NCI-H1436 (cell line): ENCODE measurements around the gene ZNF268.

Source experiments
- DNase-seq: peaks from one replicate; lab custom pipeline; 2025; lab: John Stamatoyannopoulos, UW

The ZNF268 gene

GRCh38 chr12:133181238-133181959 lies at the start of gene ZNF268:
Gene ZNF268, plus strand, starts transcription at chr12:133181495. Its CDS starts 503 bp downstream, at chr12:133181998.
- DNase-seq = peak; percentile 94

- DNase-seq = no peak
Observed at GRCh38 chr12:133135747-133136146, 45.5 kb upstream of the ZNF268 start.

GRCh38 chr12:133145981-133146380 lies 35.3 kb upstream of the ZNF268 start:
- DNase-seq = no peak

- no peak for DNase-seq
Observed at GRCh38 chr12:133156125-133156690, 25.1 kb upstream of the ZNF268 start.

- no peak for DNase-seq
Observed at GRCh38 chr12:133165776-133166175, 15.5 kb upstream of the ZNF268 start.

GRCh38 chr12:133172491-133172890 lies 8.8 kb upstream of the ZNF268 start:
- no peak for DNase-seq

- no peak for DNase-seq
Observed at GRCh38 chr12:133174901-133175300, 6.4 kb upstream of the ZNF268 start.

- DNase-seq = no peak
Observed at GRCh38 chr12:133180669-133181068, 626 bp upstream of the ZNF268 start.

GRCh38 chr12:133190176-133190575 lies 8.9 kb downstream of the ZNF268 start:
- DNase-seq = no peak

- DNase-seq = no peak
Observed at GRCh38 chr12:133192847-133193246, 11.6 kb downstream of the ZNF268 start.

- no peak for DNase-seq
Observed at GRCh38 chr12:133201888-133202287, 20.6 kb downstream of the ZNF268 start.

GRCh38 chr12:133202493-133203343 lies 21.4 kb downstream of the ZNF268 start:
- no peak for DNase-seq

GRCh38 chr12:133203344-133204263 lies 22.3 kb downstream of the ZNF268 start:
- no peak for DNase-seq

GRCh38 chr12:133204264-133204603 lies 22.9 kb downstream of the ZNF268 start:
- DNase-seq = no peak

- DNase-seq = no peak
Observed at GRCh38 chr12:133206390-133206789, 25.1 kb downstream of the ZNF268 start.

GRCh38 chr12:133215724-133216123 lies 34.4 kb downstream of the ZNF268 start:
- no peak for DNase-seq

GRCh38 chr12:133217219-133217618 lies 35.9 kb downstream of the ZNF268 start:
- no peak for DNase-seq

GRCh38 chr12:133220521-133220920 lies 39.2 kb downstream of the ZNF268 start:
- DNase-seq = no peak

- DNase-seq = no peak
Observed at GRCh38 chr12:133221241-133221640, 39.9 kb downstream of the ZNF268 start.

GRCh38 chr12:133222211-133222610 lies 40.9 kb downstream of the ZNF268 start:
- DNase-seq = no peak

GRCh38 chr12:133225527-133225926 lies 44.2 kb downstream of the ZNF268 start:
- no peak for DNase-seq

- DNase-seq = no peak
Observed at GRCh38 chr12:133226690-133227089, 45.4 kb downstream of the ZNF268 start.
